ENCODE data around the gene NLGN4X.

The NLGN4X gene

DNA sequence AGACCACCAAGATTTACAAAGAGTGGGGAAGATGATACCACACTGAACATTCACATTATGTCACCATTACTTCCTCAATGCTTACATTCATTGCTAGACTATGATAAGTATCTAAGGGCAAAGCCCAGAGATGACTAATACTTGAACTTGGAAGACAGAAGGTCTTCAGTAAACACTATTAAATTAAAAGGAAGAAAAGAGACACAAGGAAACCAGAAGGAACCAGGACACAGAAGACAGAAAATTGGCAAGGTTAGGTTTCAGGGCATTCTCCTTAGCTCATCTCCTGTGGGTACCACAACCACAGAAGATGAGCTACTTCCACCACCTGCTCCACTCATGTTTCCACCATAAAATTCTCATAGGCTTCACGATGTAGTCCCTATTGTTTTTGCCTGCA lies 64.9 kb downstream of the NLGN4X start:
- Histone ChIP-seq H3K27me3 (ENCODE audit: control insufficient read depth, insufficient read depth, low read length, poor library complexity, severe bottlenecking) (no peaks in the 10 kb centered on the region), H3K36me3 (ENCODE audit: control insufficient read depth, insufficient read depth, low read length) (no peaks in the 10 kb centered on the region), H3K4me3 (ENCODE audit: insufficient read depth, low read depth, low read length) (no peak overlapping the region), H3K4me1 (ENCODE audit: control insufficient read depth, insufficient read depth, low read length) (no peaks in the 10 kb centered on the region), H3K9me3 (ENCODE audit: control insufficient read depth, low read length) (no peaks in the 10 kb centered on the region), H3K27ac (ENCODE audit: insufficient read depth, low read depth, low read length, poor library complexity, severe bottlenecking) (no peak overlapping the region)
- 86% methylated on average over 1 of the region's 1 CpG; no CpG with 5 or more reads in 1 of the 2 experiments for WGBS, 2 experiments

DNA sequence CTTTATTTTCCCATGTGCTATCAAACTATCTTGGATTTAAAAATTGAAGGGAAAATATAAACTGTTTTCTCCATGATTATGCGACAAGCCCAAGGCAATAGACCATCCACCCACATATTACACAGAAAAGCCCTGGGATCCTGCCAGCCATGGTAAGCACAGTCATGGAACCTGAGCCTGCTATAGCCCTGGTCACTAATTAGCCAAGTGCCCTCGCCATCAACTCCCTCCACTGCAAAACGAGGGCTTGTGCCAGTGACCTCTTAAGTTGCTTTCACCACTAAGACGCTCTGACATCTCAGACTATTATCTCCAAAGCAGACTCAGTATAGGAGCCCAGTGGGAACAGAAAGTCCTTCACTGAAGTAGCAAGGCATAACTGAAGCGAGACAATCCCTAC lies 69.2 kb downstream of the NLGN4X start:
- H3K9me3 ChIP-seq (ENCODE audit: control insufficient read depth, low read length): no peaks in the 10 kb centered on the region
- H3K4me3 ChIP-seq (ENCODE audit: insufficient read depth, low read depth, low read length): no peak overlapping the region
- H3K4me1 ChIP-seq (ENCODE audit: control insufficient read depth, insufficient read depth, low read length): no peaks in the 10 kb centered on the region
- H3K27me3 ChIP-seq (ENCODE audit: control insufficient read depth, insufficient read depth, low read length, poor library complexity, severe bottlenecking): no peaks in the 10 kb centered on the region
- WGBS, 2 experiments: 92 to 93% methylated on average over 5 of the region's 5 CpGs
- H3K27ac ChIP-seq (ENCODE audit: insufficient read depth, low read depth, low read length, poor library complexity, severe bottlenecking): no peak overlapping the region
- H3K36me3 ChIP-seq (ENCODE audit: control insufficient read depth, insufficient read depth, low read length): no peaks in the 10 kb centered on the region

DNA sequence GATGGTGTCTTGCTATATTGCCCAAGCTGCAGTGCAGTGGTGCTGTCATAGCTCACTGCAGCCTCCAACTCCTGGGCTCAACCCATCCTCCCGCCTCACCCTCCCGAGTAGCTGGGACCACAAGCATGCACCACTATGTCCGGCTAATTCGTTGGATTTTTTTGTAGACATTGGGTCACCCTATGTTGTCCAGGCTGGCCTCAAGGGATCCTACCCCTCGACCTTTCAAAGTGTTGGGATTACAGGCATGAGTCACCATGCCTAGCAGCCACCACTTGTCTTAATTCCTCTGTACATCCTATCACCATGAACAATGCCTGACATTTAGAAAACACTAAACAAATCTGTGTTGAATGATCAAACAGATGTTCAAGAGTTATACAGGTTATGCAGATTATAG lies 76.7 kb downstream of the NLGN4X start:
- H3K4me1 ChIP-seq (ENCODE audit: control insufficient read depth, insufficient read depth, low read length): no peaks in the 10 kb centered on the region

DNA sequence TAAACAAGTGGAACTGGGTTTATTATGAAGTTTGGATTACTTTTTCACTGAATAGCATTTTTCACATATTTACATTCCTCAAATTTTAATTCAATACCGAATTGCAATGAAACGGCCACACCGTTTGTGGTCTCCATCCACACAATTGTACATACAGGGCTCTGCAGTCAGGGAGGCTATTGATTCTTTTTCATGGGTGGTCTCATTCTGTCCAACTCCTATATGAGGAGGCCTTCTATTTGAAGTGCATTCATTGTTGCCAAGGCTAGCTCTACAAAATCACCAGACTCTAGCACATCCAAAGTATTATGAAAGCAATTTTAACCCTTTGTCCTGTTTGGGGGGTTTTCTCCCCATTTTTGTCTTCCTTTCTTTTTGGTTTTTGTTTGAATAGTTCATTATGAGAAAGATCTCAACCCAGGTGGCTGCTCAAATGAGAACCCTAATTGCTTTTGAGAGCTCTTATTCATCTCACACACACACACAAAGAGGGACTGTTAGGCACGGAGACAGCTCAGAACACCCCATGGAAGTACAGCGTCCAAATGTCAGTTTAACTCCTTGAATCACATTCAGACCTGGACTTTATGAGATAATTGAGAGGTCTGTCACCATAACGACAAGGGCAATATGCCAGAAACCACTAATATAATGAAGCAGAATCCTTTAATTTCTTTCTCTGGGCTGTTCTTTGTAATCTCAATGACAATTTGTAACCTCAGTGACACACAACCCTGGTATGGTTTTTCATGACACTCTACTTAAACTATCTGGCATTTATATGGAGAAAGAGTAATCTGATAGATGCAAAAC lies 79.4 kb downstream of the NLGN4X start:
- Histone ChIP-seq H3K27ac (ENCODE audit: insufficient read depth, low read depth, low read length, poor library complexity, severe bottlenecking) (no peak overlapping the region), H3K9me3 (ENCODE audit: control insufficient read depth, low read length) (no peaks in the 10 kb centered on the region), H3K36me3 (ENCODE audit: control insufficient read depth, insufficient read depth, low read length) (no peaks in the 10 kb centered on the region), H3K27me3 (ENCODE audit: control insufficient read depth, insufficient read depth, low read length, poor library complexity, severe bottlenecking) (no peaks in the 10 kb centered on the region), H3K4me3 (ENCODE audit: insufficient read depth, low read depth, low read length) (no peak overlapping the region), H3K4me1 (ENCODE audit: control insufficient read depth, insufficient read depth, low read length) (no peaks in the 10 kb centered on the region)
- 71 to 90% methylated on average over 4 to 6 of the region's 6 CpGs for WGBS, 2 experiments

More for the DNA sequence above, 76.7 kb downstream of the NLGN4X start:
- no peaks in the 10 kb centered on the region for H3K27me3 ChIP-seq (ENCODE audit: control insufficient read depth, insufficient read depth, low read length, poor library complexity, severe bottlenecking)
- no peaks in the 10 kb centered on the region for H3K9me3 ChIP-seq (ENCODE audit: control insufficient read depth, low read length)
- H3K4me3 ChIP-seq (ENCODE audit: insufficient read depth, low read depth, low read length): no peak overlapping the region
- no peaks in the 10 kb centered on the region for H3K36me3 ChIP-seq (ENCODE audit: control insufficient read depth, insufficient read depth, low read length)
- WGBS, 2 experiments: 92% methylated on average over 5 of the region's 5 CpGs
- no peak overlapping the region for H3K27ac ChIP-seq (ENCODE audit: insufficient read depth, low read depth, low read length, poor library complexity, severe bottlenecking)

DNA sequence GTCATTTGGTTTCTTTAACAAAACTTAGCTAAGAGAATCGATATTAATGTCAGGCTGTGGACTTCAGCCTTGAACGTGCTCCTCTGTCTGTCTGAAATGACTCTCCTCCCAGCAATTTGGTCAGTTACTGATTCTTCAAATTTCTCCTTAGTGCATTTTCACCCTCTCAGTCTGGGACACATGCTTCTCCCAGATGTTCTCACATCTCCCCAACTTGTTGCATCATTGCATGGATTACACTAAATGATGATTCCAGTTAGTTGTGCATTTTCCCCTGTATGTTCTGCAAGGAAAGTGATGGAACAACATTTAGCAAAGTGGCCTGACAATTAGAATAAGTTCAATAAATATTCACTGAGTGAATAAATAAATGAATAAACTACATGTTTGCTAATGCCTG lies 94.4 kb downstream of the NLGN4X start:
- Histone ChIP-seq H3K27ac (ENCODE audit: insufficient read depth, low read depth, low read length, poor library complexity, severe bottlenecking) (no peak overlapping the region), H3K27me3 (ENCODE audit: control insufficient read depth, insufficient read depth, low read length, poor library complexity, severe bottlenecking) (no peaks in the 10 kb centered on the region), H3K36me3 (ENCODE audit: control insufficient read depth, insufficient read depth, low read length) (no peaks in the 10 kb centered on the region), H3K9me3 (ENCODE audit: control insufficient read depth, low read length) (no peaks in the 10 kb centered on the region), H3K4me3 (ENCODE audit: insufficient read depth, low read depth, low read length) (no peak overlapping the region), H3K4me1 (ENCODE audit: control insufficient read depth, insufficient read depth, low read length) (no peaks in the 10 kb centered on the region)
- 95 to 100% methylated on average over 2 of the region's 2 CpGs for WGBS, 2 experiments

DNA sequence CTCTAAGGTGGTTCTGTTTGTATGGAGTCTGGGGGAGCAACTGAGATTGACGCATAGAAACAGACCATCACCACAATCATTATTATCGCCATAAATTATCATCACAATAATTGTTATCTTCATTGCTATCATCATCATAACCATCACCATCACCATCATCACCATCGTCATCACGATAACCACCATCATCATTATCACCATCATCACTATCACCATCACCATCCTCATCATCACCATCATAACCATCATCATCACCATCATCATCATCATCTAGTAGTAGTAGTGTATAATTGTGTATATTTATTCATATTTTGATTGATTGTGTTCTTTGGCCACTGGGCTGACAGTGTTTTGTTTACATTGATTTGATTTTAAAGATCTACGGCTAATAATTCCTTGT lies 95.7 kb downstream of the NLGN4X start:
- no peak overlapping the region for H3K27ac ChIP-seq (ENCODE audit: insufficient read depth, low read depth, low read length, poor library complexity, severe bottlenecking)
- H3K4me1 ChIP-seq (ENCODE audit: control insufficient read depth, insufficient read depth, low read length): no peaks in the 10 kb centered on the region
- H3K27me3 ChIP-seq (ENCODE audit: control insufficient read depth, insufficient read depth, low read length, poor library complexity, severe bottlenecking): no peaks in the 10 kb centered on the region
- 96% methylated on average over 4 to 5 of the region's 5 CpGs for WGBS, 2 experiments
- no peaks in the 10 kb centered on the region for H3K36me3 ChIP-seq (ENCODE audit: control insufficient read depth, insufficient read depth, low read length)
- H3K9me3 ChIP-seq (ENCODE audit: control insufficient read depth, low read length): no peaks in the 10 kb centered on the region
- H3K4me3 ChIP-seq (ENCODE audit: insufficient read depth, low read depth, low read length): no peak overlapping the region

DNA sequence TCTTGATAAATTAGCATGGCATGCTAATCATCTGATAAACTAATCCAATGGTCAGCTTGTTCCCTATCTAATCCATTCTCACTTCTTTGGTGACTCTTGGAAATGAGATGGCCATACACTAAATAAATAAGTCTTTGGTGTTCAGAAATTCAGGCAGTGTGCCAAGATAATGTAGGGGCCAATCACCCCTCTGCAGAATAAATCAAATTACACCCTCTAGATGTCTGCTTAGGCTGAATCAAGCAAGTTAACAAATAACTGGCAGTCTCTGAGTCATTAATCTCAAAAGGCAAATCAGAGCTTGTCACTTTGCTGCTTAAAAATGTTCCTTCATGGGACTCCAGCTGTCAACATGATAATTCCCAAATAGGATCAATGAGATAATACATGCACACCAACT lies 97.4 kb downstream of the NLGN4X start:
- H3K36me3 ChIP-seq (ENCODE audit: control insufficient read depth, insufficient read depth, low read length): no peaks in the 10 kb centered on the region
- H3K4me1 ChIP-seq (ENCODE audit: control insufficient read depth, insufficient read depth, low read length): no peaks in the 10 kb centered on the region
- H3K4me3 ChIP-seq (ENCODE audit: insufficient read depth, low read depth, low read length): no peak overlapping the region

DNA sequence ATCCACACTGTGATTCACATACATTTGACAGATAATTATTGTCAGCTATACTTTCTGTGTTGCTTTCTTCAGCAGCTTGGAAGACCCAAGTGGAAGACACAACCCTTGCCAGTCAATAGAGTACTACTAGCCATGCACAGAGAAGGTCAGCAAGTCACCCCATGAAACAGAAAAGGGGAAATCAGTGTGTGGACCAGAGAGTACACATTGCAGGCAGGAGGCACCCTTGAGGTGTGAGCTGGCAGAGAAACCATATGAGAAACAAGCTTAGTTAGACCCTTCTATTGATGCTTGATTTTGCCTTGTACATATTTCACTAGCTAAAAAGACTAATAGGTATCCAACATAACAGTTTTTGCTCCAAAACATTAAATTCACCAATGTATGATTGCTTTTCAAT lies 99.5 kb downstream of the NLGN4X start:
- Histone ChIP-seq H3K9me3 (ENCODE audit: control insufficient read depth, low read length) (no peaks in the 10 kb centered on the region), H3K27me3 (ENCODE audit: control insufficient read depth, insufficient read depth, low read length, poor library complexity, severe bottlenecking) (no peaks in the 10 kb centered on the region), H3K4me1 (ENCODE audit: control insufficient read depth, insufficient read depth, low read length) (no peaks in the 10 kb centered on the region), H3K27ac (ENCODE audit: insufficient read depth, low read depth, low read length, poor library complexity, severe bottlenecking) (no peak overlapping the region), H3K36me3 (ENCODE audit: control insufficient read depth, insufficient read depth, low read length) (no peaks in the 10 kb centered on the region), H3K4me3 (ENCODE audit: insufficient read depth, low read depth, low read length) (no peak overlapping the region)

More for the DNA sequence above, 97.4 kb downstream of the NLGN4X start:
- Histone ChIP-seq H3K9me3 (ENCODE audit: control insufficient read depth, low read length) (no peaks in the 10 kb centered on the region), H3K27me3 (ENCODE audit: control insufficient read depth, insufficient read depth, low read length, poor library complexity, severe bottlenecking) (no peaks in the 10 kb centered on the region), H3K27ac (ENCODE audit: insufficient read depth, low read depth, low read length, poor library complexity, severe bottlenecking) (no peak overlapping the region)

DNA sequence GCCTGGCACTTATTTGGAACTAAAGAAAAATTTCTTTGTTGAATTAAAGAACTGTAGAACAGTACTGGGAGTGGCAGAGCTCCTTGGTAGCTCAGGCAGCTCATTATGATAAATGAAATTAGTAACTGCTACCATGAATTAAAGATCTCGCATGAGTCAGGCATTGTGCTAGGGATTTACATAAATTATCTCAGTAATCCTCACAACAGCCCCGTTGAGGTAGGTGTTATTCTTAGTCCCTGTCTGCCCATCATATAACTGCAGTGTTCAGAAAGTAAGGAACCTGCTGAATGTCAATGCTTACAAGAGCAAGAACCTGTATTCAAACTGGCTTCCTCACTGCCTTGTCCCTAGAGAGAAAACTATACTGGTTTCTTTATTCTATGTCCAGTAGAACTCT lies 108.3 kb downstream of the NLGN4X start:
- 70% methylated on average over 2 of the region's 2 CpGs; no CpG with 5 or more reads in 1 of the 2 experiments for WGBS, 2 experiments
- no peaks in the 10 kb centered on the region for H3K4me1 ChIP-seq (ENCODE audit: control insufficient read depth, insufficient read depth, low read length)
- no peaks in the 10 kb centered on the region for H3K36me3 ChIP-seq (ENCODE audit: control insufficient read depth, insufficient read depth, low read length)
- H3K27me3 ChIP-seq (ENCODE audit: control insufficient read depth, insufficient read depth, low read length, poor library complexity, severe bottlenecking): no peaks in the 10 kb centered on the region
- no peak overlapping the region for H3K27ac ChIP-seq (ENCODE audit: insufficient read depth, low read depth, low read length, poor library complexity, severe bottlenecking)
- H3K9me3 ChIP-seq (ENCODE audit: control insufficient read depth, low read length): no peaks in the 10 kb centered on the region
- no peak overlapping the region for H3K4me3 ChIP-seq (ENCODE audit: insufficient read depth, low read depth, low read length)

DNA sequence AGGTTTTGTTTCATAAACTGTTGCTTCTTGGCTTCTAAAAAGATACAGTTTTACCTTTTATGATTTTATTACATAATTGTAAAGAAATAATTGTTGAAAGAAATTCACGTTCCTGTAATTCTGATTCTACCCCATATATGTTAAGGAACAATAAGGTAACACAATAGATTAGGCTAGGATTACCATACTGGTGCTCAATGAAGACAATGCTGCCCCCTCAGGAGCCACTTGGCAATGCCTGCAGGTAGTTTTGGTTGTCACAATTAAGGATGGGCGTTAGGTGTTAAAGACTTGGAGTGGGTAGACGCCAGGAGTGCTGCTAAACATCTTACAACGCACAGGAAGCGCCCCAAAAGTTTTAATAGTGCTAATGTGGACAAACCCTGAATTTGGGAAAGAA lies 133.2 kb downstream of the NLGN4X start:
- Histone ChIP-seq H3K4me3 (ENCODE audit: insufficient read depth, low read depth, low read length) (no peak overlapping the region), H3K9me3 (ENCODE audit: control insufficient read depth, low read length) (no peaks in the 10 kb centered on the region), H3K27ac (ENCODE audit: insufficient read depth, low read depth, low read length, poor library complexity, severe bottlenecking) (no peak overlapping the region), H3K4me1 (ENCODE audit: control insufficient read depth, insufficient read depth, low read length) (no peaks in the 10 kb centered on the region), H3K27me3 (ENCODE audit: control insufficient read depth, insufficient read depth, low read length, poor library complexity, severe bottlenecking) (no peaks in the 10 kb centered on the region), H3K36me3 (ENCODE audit: control insufficient read depth, insufficient read depth, low read length) (no peaks in the 10 kb centered on the region)
- WGBS, 2 experiments: 76 to 77% methylated on average over 4 of the region's 5 CpGs

Data from ectodermal cell (in vitro differentiated cells).